GM19372 (cell line): Measurements from ENCODE around the gene SLC22A13.
"Not testable (repeated sequence)": the region's sequence is repeated elsewhere in the genome, so short reads cannot be mapped to it uniquely, and the experiment has no call there.

Experiments used
- ATAC-seq: cut with Tn5 transposase; IDR thresholded peaks from one replicate; pipeline ENCODE4 v1.9.1; 2021; ENCODE audit warnings: mild to moderate bottlenecking, low read depth, moderate library complexity; ENCODE audit not compliant: unreplicated experiment

Gene SLC22A13

DNA sequence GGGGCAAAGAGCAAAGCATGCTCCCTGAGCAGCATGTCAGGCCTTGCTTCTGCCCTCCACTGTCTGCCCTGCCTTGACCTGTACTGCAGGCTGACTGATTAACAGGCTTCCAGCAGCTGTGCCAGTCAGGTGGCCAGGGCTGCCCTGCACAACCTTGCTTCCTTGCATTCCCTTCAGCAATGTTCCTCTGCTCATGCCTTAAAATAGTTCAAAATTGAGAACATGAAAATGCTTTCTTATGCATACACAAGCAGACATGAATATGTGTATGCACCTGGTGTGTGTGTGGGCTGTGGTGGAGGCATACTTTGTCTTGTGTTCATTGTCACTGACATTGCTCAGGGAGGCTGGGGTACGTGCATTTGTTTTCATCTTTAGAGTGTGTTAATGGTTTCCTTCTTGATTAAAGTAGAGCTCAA is 1.2 kb upstream of the SLC22A13 start:
- no peak for ATAC-seq

DNA sequence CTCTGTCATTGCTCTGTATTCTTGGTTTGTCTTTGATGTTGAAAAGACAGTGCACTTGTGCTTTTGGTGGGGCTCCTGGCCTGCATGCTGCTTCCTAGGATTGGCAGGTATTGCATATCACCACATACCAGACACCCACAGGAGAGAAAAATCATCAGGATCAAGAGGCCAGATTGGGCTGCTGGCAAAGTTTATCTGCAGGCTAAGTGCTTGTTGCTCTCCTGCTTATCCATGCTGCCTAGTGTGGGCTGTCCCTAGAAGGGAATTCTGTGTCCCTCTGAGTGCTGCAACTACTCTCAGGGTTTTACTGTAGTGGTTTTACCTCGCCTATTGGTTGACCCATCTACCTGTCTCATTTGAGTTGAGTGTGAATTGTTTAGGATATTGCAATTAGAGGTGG is 833 bp upstream of the SLC22A13 start:
- ATAC-seq, result no peak

GRCh38 chr3:38266810-38267209 is 1.2 kb downstream of the SLC22A13 start:
- no peak for ATAC-seq

- ATAC-seq, result no peak
Observed at GRCh38 chr3:38267662-38268061, 2.0 kb downstream of the SLC22A13 start.

DNA sequence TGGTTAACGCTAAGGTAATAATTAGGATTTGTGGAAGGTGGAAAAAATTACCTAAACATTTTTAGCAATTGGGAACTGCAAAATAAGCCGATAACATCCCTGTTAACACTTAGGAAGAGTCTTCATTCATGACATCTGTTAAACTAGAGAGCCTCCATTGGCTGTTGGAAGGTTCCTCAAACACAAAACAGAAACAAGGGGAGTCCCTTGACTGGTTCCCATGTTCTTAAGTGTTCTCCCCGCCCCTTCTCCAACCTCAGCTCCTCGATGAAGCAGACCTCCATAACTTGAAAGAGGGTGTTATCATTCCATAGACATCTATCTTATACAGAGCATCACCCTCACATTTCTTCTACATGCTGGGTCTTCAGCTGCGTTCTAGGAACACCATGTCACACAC is 2.5 kb downstream of the SLC22A13 start:
- ATAC-seq, result no peak

GRCh38 chr3:38268522-38268921 is 2.9 kb downstream of the SLC22A13 start:
- no peak for ATAC-seq

- ATAC-seq, result no peak
Observed at GRCh38 chr3:38270606-38271005, 5.0 kb downstream of the SLC22A13 start.

DNA sequence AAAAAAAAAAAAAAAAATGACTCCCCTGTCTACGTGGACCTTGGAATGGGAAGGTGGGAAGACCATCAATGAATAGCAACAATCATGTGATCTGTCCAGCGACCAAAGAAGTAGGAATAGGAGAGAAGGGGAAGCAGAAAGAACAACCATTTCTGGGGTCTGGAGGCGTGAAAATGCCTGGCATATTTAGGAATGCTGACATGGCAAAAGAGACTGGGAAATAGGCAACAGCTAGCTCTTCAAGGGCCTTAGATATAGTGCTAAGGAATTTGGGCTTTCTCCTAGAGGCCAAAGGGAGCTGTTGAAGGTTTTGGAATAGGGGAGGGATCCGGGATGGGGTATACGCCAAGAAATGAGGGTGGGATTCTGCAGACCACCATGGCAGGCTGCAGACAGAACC is 5.9 kb downstream of the SLC22A13 start:
- no peak for ATAC-seq

- no peak for ATAC-seq
Observed at GRCh38 chr3:38274864-38275649, 9.4 kb downstream of the SLC22A13 start.

DNA sequence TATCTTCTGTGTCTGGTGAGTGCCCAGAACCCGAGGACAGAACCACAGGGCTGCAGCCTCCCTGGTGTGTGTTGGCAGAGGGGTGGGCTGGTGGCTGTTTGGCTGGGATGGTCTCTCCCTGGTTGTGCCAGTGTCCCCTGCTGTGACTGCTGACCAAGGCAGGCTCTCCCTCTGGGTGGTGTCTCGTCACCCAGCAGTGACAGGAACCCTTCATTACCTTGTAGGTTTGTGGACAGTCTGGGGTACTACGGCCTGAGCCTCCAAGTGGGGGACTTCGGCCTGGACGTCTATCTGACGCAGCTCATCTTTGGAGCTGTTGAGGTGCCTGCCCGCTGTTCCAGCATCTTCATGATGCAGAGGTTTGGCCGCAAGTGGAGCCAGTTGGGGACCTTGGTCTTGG is 10.0 kb downstream of the SLC22A13 start:
- ATAC-seq, result no peak

DNA sequence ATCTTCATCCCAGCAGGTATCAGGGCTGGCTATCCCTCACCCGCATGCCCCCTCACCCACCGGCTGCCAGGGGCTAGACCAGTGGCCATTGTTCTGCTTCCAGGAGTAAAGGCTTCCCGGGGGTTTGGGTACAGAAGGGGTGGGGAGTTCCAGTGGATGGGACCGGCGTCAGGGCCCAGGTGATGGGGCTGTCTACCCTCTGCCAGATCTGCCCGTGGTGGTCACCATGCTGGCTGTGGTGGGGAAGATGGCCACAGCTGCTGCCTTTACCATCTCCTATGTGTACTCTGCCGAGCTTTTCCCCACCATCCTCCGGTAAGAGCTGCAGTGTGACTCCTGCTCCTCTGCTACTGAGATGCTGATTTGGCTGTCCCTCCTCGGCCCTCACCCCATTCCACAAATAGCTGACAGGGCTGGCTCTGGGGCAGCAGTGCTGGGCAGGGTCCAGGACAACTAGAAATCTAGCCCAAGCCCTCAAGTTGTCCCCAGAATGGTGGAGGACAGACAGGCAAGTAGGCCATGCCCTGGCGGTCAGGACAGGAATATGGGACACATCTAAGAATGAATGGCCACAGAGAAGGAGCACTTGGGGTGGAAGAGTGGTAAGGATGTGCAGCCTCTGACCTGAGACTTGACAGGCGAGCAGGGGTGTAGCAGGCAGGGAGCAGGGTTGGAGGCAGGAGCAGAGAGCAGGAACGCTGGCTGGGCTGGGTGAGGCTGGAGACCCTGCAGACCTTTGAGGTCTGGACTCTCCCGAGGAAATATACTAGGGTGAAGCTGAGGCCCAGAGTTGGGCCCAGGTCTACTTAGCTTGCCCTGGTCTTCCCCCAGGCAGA is 10.7 kb downstream of the SLC22A13 start:
- ATAC-seq, result no peak

DNA sequence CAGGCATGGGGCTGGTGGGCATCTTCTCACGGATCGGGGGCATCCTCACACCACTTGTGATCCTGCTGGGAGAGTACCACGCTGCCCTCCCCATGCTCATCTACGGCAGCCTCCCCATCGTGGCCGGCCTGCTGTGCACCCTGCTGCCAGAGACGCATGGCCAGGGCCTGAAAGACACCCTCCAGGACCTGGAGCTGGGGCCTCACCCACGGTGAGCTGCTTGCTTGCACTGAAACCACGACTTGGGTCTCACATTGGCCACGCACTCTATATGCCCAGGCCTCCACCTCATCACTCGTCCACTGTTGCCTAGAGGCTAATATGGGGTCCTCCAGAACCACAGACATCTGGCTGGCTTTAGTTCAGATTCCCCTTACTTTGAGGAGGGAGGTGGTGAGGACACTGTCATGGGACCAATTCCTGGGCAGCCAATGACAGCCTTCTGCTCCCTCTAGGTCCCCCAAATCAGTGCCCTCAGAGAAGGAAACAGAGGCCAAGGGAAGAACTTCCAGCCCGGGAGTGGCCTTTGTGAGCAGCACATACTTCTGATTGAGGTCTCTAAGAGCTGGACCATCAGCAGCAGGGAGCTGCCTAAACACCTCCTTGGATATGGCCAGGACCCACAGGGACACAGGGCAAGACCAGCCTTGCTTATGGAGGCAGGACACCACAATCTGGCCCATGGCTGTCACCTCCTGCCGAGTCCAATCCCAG is 11.5 kb downstream of the SLC22A13 start:
- ATAC-seq, result no peak

- ATAC-seq, result no peak
Observed at GRCh38 chr3:38278841-38279240, 13.2 kb downstream of the SLC22A13 start.

DNA sequence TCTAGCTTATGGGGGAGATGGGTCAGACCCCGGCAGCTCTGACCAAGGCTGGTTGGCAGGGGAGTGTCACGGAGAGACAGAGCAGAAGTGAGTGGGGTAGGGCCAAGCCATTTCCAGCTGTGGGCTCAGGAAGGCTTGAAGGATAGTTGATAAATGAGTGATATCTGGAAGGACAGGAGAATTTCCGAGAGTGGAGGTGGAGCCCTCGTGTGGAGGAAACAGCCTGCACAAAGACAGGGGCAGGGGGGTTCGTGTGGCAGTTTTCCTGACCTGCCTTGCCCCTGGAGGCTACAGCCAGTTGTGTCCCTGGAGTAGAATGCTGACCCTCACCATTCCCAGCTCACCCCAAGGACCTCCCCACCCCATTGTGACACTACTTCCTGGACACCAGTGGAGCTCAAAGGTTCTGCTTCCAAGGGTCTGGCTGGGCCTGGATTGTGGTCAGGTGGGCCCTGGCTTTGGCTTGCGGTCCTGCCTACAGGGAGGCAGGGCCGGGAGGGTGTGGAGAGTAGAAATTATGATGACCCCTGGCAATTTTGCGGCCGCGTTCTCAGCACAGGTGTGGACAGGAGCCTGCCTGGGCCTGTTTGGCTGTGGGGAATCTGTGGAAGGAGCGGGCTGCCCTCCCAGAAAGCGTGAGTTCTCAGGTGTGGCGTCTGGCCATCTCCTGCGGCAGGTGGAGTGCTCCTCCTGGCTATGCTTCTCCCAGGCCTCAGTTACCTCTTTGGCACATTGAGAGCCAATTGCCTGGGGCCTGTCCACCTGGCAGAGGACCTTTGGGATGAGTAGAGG is 16.5 kb downstream of the SLC22A13 start, which contains the start of gene SLC22A14:
SLC22A14 (plus strand) TSS at position 400 of the 792 bp plus-strand sequence. CDS start 23,733 bp downstream, outside the sequence.
- no peak for ATAC-seq

DNA sequence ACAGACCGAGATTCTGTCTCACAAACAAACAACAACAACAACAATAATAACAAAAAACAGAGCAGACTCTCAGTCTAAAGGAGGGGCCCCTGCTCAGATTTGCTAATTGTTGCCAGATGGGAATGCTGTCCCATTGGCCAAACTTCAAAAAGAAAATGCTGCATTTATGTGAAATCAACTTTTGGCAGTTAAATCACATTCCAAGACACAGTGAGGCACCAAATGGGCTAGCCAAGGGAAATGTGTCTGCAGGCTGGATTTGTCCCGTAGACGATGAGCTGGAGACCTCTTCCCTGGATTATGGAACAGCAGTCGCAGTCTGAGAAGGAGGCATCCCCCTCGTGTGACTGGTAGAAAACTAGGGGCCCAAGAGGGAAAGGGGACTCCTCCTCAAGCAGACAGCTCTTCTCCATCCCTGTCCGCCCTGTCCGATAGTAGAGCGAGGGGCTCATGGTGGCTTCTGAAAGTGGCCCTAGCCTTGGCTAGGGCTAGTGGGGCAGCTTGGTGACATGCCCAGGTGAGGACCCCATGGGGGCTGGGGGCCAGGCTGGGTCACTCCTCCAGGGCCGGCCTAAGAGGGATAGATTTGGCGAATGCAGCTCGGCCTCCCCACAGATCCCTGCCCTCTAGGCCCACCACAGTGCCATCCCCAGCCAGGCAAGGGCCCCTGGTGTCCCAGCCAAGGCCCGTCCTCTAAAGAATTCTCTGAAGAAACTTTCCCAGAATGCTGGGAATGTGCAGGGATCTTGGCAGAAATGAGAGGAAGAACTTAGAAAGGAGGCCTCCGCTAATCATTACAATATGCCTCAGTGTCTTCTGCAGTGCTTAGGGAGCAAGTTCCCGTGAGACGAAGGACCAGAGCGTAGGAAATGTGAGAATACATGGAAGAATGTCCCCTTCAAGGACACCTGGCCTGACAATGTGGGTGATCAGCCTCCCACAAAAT is 18.5 kb downstream of the SLC22A13 start:
- ATAC-seq, result no peak

DNA sequence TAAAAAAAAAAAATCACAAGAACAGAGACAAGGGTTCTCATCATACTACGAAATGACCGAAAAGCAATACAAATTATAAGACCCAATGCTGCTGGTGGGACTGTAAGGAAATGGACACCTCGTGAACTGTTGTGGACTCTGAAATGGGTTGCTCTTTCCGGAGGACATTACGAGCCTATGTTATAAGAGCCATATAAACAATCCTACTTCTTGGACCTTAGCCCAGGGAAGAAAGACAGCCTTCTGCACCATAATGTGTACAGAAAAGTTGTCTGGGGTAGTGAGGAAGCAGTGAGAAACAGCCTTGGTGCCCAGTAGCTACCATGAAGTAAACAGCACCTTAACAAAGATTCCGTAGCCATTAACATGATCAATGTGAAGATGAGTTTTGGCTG is 19.1 kb downstream of the SLC22A13 start:
- ATAC-seq, result no peak

DNA sequence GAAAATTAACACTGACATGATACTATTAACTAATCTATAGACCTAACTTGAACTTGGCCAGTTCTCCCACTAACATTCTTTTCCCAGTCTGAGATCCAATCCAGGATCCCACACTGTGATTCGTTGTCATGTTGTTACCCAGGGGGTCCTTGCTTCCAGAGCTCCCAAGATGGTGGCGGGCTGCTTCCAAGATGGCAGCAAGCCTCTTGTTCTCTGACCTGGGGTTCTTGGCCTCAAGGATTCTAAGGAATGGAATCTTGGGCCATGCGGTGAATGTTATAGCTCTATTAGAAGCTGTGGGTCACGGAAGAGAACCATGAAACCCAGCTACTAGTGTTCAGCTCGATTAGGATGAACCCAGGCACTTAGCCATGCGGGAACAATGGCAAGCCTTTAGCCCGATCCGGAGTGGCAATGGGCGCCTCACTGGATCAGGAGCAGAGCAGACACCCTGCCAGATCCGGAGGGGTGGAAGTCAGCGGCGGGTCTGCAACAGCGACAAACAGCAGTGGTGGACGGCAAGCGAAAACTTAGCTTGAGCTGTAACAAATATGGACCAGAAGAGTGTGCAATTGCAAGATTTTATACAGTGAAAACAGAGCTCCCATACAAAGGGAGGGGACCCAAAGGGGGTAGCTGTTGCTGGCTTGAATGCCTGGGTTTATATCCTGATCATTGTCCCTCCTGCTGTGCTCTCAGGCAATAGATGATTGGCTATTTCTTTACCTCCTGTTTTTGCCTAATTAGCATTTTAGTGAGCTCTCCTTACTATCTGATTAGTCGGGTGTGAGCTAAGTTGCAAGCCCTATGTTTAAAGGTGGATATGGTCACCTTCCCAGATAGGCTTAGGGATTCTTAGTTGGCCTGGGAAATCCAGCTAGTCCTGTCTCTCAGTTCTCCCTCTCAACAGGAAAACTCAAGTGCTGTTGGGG is 23.9 kb downstream of the SLC22A13 start:
- ATAC-seq, result not testable (repeated sequence)

- not testable (repeated sequence) for ATAC-seq
Observed at GRCh38 chr3:38297053-38297452, 31.4 kb downstream of the SLC22A13 start.
